Stomach (tissue), 9 donors: ENCODE results near the gene LTA4H. TPM values are rescaled to one million over a fixed set of nuclear protein-coding genes. Genes with fewer than 3 reads are reported as not detected.

Source experiments
- DNase-seq, 2 donors: peaks; one replicate each; pipeline versions ENCODE4 v3.0.0 to v3.0.0-alpha.2; 2013 to 2019
- H3K27ac ChIP-seq, 5 donors: fragments of 200-600 bp in 4 of 5; sonication (generic) in 4 of 5; one replicate each; pipeline ENCODE4 v1.5.1; 2013 to 2019; ENCODE audit warnings: mild to moderate bottlenecking in 1 of 5, moderate library complexity in 1 of 5
- H3K27me3 ChIP-seq, 3 donors: fragments of 200-600 bp; sonication (generic); one replicate each; pipeline ENCODE4 v1.5.1; 2017 to 2019; ENCODE audit warnings: mixed run types in 1 of 3
- H3K36me3 ChIP-seq, 4 donors: fragments of 200-600 bp; sonication (generic); 1 replicate in 3 of 4; 2 replicates in 1 of 4; pipeline ENCODE4 v1.5.1; 2016 to 2019
- H3K4me1 ChIP-seq, 4 donors: fragments of 200-600 bp; sonication (generic); one replicate each; pipeline ENCODE4 v1.5.1; 2016 to 2019
- H3K4me3 ChIP-seq, 4 donors: fragments of 200-600 bp; sonication (generic) in 3 of 4; one replicate each; pipeline ENCODE4 v1.5.1; 2016 to 2019; ENCODE audit warnings: mild to moderate bottlenecking in 1 of 4
- H3K9me3 ChIP-seq, 4 donors: fragments of 200-600 bp; sonication (generic); one replicate each; pipeline ENCODE4 v1.5.1; 2016 to 2019
- CTCF ChIP-seq, 7 experiments: fragments of 450-650 bp in 4 of 7; fragments of 200-600 bp in 3 of 7; sonication (generic) in 3 of 7; IDR thresholded peaks; one replicate each; pipeline ENCODE4 v1.5.1; 2016 to 2019; ENCODE audit warnings: antibody characterized with exemption in 7 of 7, control low read depth in 2 of 7, mild to moderate bottlenecking in 1 of 7
- EP300 ChIP-seq: sonication (generic); formaldehyde crosslinking; IDR thresholded peaks from one replicate; pipeline ENCODE4 v1.6.1; 2017; ENCODE audit warnings: antibody characterized with exemption
- POLR2A ChIP-seq, 4 donors: fragments of 450-650 bp; IDR thresholded peaks; one replicate each; pipeline ENCODE4 v1.6.1; 2016; ENCODE audit warnings: antibody characterized with exemption in 4 of 4, control low read depth in 2 of 4, mild to moderate bottlenecking in 1 of 4, moderate library complexity in 1 of 4
- POLR2AphosphoS5 ChIP-seq, 3 donors: sonication (generic); formaldehyde crosslinking; IDR thresholded peaks; one replicate each; pipeline ENCODE4 v1.6.1; 2016; ENCODE audit warnings: antibody characterized with exemption in 3 of 3
- WGBS, 5 donors: extraction: QIAGEN DNeasy Blood & Tissue Kit in 3 of 5; methylation state at CpG; one replicate each; pipeline versions ENCODE4 v1.1.5 to v1.1.7; 2013 to 2018; 5-methylcytosine and 5-hydroxymethylcytosine counted together
- intact Hi-C: fragments of 100-400 bp; cut with DNase I; formaldehyde crosslinking; loops from one replicate; pipeline ENCODE4 v1.15.1; 2023; ENCODE audit warnings: low total_unique reads
- polyA plus RNA-seq, 3 donors: library from polyadenylated mRNA; stranded (reverse); fragments of 200-250 nt; gene quantifications; one replicate each; pipeline ENCODE4 v1.2.3, GENCODE V29; 2013
- total RNA-seq, 5 donors: library from RNA; depleted of rRNA; stranded (reverse); fragments of >200 nt; gene quantifications; one replicate each; pipeline versions ENCODE4 v1.1.0 to v1.2.3, GENCODE V29; 2014 to 2016
- donor health status: healthy with polysubstance abuse.
- donor health status: Bipolar disorder and iron deficiency.
- donor health status: healthy.

Gene LTA4H
- total and polyA plus RNA-seq, 8 donors: 22.6 to 91.5 (median 57.1) TPM

DNA sequence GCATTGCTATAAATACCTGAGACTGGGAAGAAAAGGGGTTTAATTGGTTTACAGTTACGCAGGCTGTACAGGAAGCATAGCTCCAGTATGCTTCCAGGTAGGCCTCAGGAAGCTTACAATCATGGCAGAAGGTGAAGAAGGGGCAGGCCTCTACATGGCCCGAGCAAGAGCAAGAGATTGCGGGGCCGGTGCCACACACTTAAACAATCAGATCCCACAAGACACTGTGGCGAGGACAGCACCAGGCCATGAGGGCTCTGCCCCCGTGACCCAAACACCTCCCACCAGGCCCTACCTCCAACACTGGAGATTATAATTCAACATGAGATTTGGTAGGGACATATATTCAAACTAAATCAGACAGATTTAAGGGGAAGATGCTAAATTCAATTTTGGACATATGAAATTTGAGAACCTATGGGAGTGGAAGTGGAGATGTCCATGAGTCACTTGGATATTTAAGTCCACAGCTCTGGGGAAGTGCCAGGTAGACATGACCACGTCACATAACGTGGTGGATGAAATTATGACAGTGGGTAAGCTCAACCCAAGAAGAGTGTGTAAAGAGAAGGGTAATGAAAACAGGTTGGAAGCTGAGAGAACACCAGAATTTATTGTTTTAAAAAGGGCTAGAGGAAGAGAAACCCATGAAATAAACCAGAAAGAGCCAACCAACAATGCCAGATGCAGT, 1.5 kb upstream of the LTA4H start:
- DNase-seq: no peak
- intact Hi-C loops: no loop called here
- WGBS, 5 donors: 89 to 96% (median 96%) methylated on average over 8 of the region's 8 CpGs

DNA sequence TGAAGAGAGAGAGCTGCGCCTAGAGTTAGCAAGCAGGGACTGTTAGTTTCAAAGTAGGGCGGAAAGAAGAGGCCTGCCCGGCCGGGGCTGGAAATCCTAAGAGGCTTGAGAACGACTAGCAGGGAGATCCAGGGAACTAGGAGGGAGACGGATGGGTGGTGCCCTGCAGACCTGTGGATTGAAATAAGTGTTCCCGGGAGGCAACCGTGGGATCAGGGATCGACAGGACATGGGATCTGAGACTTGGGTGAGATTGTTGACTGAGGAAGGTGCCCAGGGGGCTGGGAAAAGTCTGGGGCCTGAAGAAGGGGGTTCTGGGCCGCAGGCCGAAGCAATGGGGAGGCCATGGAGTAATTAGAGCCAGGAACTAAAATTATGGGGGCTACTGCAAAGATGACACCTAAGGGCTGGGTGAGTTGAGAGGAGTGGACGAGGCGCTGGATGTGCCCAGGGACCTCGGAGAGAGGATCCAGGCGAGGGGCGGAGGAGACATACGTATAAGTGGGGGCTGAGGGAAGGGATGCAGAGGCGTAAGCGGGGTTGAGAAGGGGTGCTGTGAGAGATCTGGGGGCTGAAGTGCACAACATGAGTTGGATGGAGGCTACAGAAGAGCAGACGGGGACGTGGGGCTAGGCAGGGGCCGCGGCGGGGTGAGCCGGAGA, 635 bp downstream of the LTA4H start:
- 2 to 5% (median 3%) methylated on average over 25 of the region's 25 CpGs for WGBS, 5 donors

More for the DNA sequence above, 1.5 kb upstream of the LTA4H start:
- H3K4me3 ChIP-seq: no peak overlapping the region
- TF ChIP-seq CTCF (IDR thresholded peaks at IDR 0.05) (no peak), POLR2A (IDR thresholded peaks at IDR 0.05) (no peak), POLR2AphosphoS5 (IDR thresholded peaks at IDR 0.05) (no peak), EP300 (no peak)
- no peaks in the 10 kb centered on the region for H3K36me3 ChIP-seq
- no peaks in the 10 kb centered on the region for H3K9me3 ChIP-seq
- no peaks in the 10 kb centered on the region for H3K27me3 ChIP-seq
- peak overlapping the region in 2 of 5 donors; percentile 37 to 91 for H3K27ac ChIP-seq
- peaks cover 0 to 29% (median 25%) of the 10 kb centered on the region in 4 donors for H3K4me1 ChIP-seq

DNA sequence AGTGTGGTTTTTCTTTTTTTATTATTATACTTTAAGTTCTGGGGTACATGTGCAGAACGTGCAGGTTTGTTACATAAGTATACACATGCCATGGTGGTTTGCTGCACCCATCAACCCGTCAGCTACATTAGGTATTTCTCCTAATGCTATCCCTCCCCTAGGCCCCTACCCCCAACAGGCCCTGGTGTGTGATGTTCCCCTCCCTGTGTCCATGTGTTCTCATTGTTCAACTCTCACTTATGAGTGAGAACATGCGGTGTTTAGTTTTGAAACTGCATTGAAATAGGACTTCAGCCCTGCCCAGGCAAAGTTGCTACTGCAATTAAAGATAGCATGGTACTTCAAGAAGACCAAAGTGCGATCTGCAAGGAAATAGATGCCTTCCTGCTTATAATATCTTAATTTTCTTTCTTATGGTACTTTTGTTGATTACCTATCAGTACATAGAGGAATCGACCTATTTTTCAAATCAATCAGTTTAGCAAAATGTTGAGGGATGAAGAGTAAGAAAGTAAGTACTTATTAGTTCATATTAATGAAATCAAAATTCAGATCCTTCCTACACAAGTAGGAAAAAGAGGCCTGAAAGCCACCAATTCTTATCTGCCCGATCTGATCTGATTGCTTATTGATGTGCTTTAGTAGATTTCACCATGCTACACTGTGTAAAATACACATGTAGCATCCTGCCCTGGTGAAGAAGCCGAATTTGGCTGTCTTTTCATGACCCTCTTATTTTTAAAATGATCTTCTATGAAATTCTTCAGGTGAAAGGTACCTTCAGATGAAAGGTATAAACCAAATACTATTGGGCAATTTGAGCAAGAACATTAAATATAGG, 1.6 kb downstream of the LTA4H start:
- peaks cover 0 to under 1% (median 0%) of the 10 kb centered on the region in 4 donors for H3K36me3 ChIP-seq
- WGBS, 5 donors: 42 to 54% (median 45%) methylated on average over 7 of the region's 7 CpGs
- no peaks in the 10 kb centered on the region for H3K9me3 ChIP-seq
- peaks cover 0 to 46% (median 26%) of the 10 kb centered on the region in 4 donors for H3K4me1 ChIP-seq
- H3K27ac ChIP-seq: peak overlapping the region in 2 of 5 donors; percentile 89 to 91
- peak overlapping the region in 3 of 4 donors; percentile 82 to 87 (median 84) for H3K4me3 ChIP-seq
- TF ChIP-seq POLR2AphosphoS5 (IDR thresholded peaks at IDR 0.05): no peak
- TF ChIP-seq CTCF (IDR thresholded peaks at IDR 0.05): no peak
- no peak for TF ChIP-seq POLR2A (IDR thresholded peaks at IDR 0.05)
- no peak for TF ChIP-seq EP300
- peak in 1 of 2 donors; percentile 41 for DNase-seq
- intact Hi-C loops: no loop called here
- no peaks in the 10 kb centered on the region for H3K27me3 ChIP-seq

More for the DNA sequence above, 635 bp downstream of the LTA4H start:
- H3K4me1 ChIP-seq: peaks cover 0 to 42% (median 26%) of the 10 kb centered on the region in 4 donors
- H3K27me3 ChIP-seq: no peaks in the 10 kb centered on the region
- intact Hi-C loops: no loop called here
- TF ChIP-seq CTCF (IDR thresholded peaks at IDR 0.05) (no peak), POLR2AphosphoS5 (IDR thresholded peaks at IDR 0.05) (no peak), EP300 (no peak), POLR2A (IDR thresholded peaks at IDR 0.05) (no peak)
- peak overlapping the region; percentile 68 to 87 (median 83) for H3K4me3 ChIP-seq
- no peaks in the 10 kb centered on the region for H3K9me3 ChIP-seq
- DNase-seq: peak in 1 of 2 donors; percentile 52
- H3K36me3 ChIP-seq: no peaks in the 10 kb centered on the region
- H3K27ac ChIP-seq: peak overlapping the region; percentile 84 to 92 (median 89)

DNA sequence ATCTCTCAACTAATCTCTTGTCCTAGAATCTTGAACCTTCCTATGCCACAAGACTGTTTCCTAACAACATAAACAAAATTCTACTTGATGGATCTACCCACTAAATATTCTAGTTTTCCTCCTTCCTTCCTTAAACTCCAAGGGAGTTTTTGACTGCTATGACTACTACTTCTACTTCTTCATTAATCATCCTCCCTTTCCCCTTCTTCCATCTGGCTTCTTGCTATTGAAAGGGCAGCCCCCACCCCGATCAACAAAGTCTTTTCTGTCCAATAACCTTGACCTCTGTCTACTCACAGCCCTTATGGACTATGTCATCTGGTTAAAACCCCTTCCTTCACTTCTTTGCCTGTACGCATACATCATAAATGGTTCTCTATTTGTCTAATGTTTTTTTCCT, 5.6 kb downstream of the LTA4H start:
- 82 to 92% (median 87%) methylated on average over 2 of the region's 2 CpGs for WGBS, 5 donors

More for the DNA sequence above, 5.6 kb downstream of the LTA4H start:
- TF ChIP-seq EP300: no peak
- no peak for TF ChIP-seq POLR2A (IDR thresholded peaks at IDR 0.05)
- no peak for TF ChIP-seq POLR2AphosphoS5 (IDR thresholded peaks at IDR 0.05)
- no peak for TF ChIP-seq CTCF (IDR thresholded peaks at IDR 0.05)
- Histone ChIP-seq H3K4me3 (no peak overlapping the region), H3K4me1 (peaks cover 0 to 45% (median 23%) of the 10 kb centered on the region in 4 donors), H3K27ac (no peak overlapping the region), H3K9me3 (no peaks in the 10 kb centered on the region), H3K36me3 (peaks cover 0 to 40% (median 38%) of the 10 kb centered on the region in 4 donors), H3K27me3 (no peaks in the 10 kb centered on the region)
- no peak for DNase-seq
- intact Hi-C loops: no loop called here
